H9 (cell line): Measurements from ENCODE around the gene SYAP1. TPM values are rescaled to one million over a fixed set of nuclear protein-coding genes. Genes with fewer than 3 reads are reported as not detected.

ENCODE experiments used
- DNase-seq: peaks from one replicate; pipeline ENCODE4 v3.0.0-alpha.2; 2017
- H2AFZ ChIP-seq: one replicate; pipeline ENCODE4 v1.6.1; 2013; ENCODE audit warnings: mild to moderate bottlenecking, low read length, control low read depth, moderate library complexity
- H2AK5ac ChIP-seq: 2 replicates; pipeline ENCODE4 v1.6.1; 2013; ENCODE audit warnings: low read length, control low read depth, mixed read lengths; ENCODE audit not compliant: insufficient read length
- H2BK120ac ChIP-seq: one replicate; pipeline ENCODE4 v1.6.1; 2013; ENCODE audit warnings: low read depth, mild to moderate bottlenecking, low read length, control low read depth, inconsistent platforms; ENCODE audit not compliant: poor library complexity, severe bottlenecking
- H2BK12ac ChIP-seq: 2 replicates; pipeline ENCODE4 v1.6.1; 2013; ENCODE audit warnings: low read length, control low read depth, mixed read lengths, low read depth; ENCODE audit not compliant: insufficient read length
- H2BK15ac ChIP-seq: 2 replicates; pipeline ENCODE4 v1.6.1; 2013; ENCODE audit warnings: low read depth, low read length, control low read depth
- H2BK20ac ChIP-seq: one replicate; pipeline ENCODE4 v1.6.1; 2013; ENCODE audit warnings: low read depth, mild to moderate bottlenecking, low read length, control low read depth, inconsistent platforms; ENCODE audit not compliant: poor library complexity, severe bottlenecking
- H2BK5ac ChIP-seq: 2 replicates; pipeline ENCODE4 v1.6.1; 2013; ENCODE audit warnings: low read length, control low read depth, mixed read lengths; ENCODE audit not compliant: insufficient read length
- H3K14ac ChIP-seq: 2 replicates; pipeline ENCODE4 v1.6.1; 2013; ENCODE audit warnings: low read length, control low read depth; ENCODE audit not compliant: insufficient read depth
- H3K18ac ChIP-seq: 2 replicates; pipeline ENCODE4 v1.6.1; 2013; ENCODE audit warnings: low read depth, mild to moderate bottlenecking, mixed read lengths, low read length, control low read depth; ENCODE audit not compliant: insufficient read length
- H3K23ac ChIP-seq: 2 replicates; pipeline ENCODE4 v1.6.1; 2013; ENCODE audit warnings: low read length, control low read depth, mixed read lengths, low read depth; ENCODE audit not compliant: insufficient read length
- H3K23me2 ChIP-seq: 2 replicates; pipeline ENCODE4 v1.6.1; 2013; ENCODE audit warnings: low read depth, mild to moderate bottlenecking, mixed read lengths, low read length, control low read depth; ENCODE audit not compliant: insufficient read length, poor library complexity, severe bottlenecking
- H3K27ac ChIP-seq: 2 replicates; pipeline ENCODE4 v1.5.1; 2013; ENCODE audit warnings: low read length, control low read depth, mixed read lengths, low read depth; ENCODE audit not compliant: insufficient read length
- H3K27me3 ChIP-seq: 2 replicates; pipeline ENCODE4 v1.6.1; 2013; ENCODE audit warnings: low read length, control low read depth, inconsistent platforms; ENCODE audit not compliant: insufficient read depth
- H3K4ac ChIP-seq: 2 replicates; pipeline ENCODE4 v1.6.1; 2013; ENCODE audit warnings: low read depth, mild to moderate bottlenecking, control low read depth, inconsistent platforms, low read length, moderate library complexity
- H3K4me1 ChIP-seq: 2 replicates; pipeline ENCODE4 v1.6.1; 2013; ENCODE audit warnings: low read length, control low read depth, inconsistent platforms; ENCODE audit not compliant: insufficient read depth
- H3K4me2 ChIP-seq: 2 replicates; pipeline ENCODE4 v1.6.1; 2013; ENCODE audit warnings: low read length, control low read depth, mixed read lengths; ENCODE audit not compliant: insufficient read length, insufficient read depth
- H3K56ac ChIP-seq: 2 replicates; pipeline ENCODE4 v1.6.1; 2013; ENCODE audit warnings: low read depth, mild to moderate bottlenecking, mixed read lengths, low read length, control low read depth; ENCODE audit not compliant: insufficient read length
- H3K79me1 ChIP-seq: 2 replicates; pipeline ENCODE4 v1.6.1; 2013; ENCODE audit warnings: low read depth, mild to moderate bottlenecking, moderate library complexity, low read length, control low read depth, inconsistent platforms; ENCODE audit not compliant: insufficient read depth, poor library complexity, severe bottlenecking
- H3K79me2 ChIP-seq: 2 replicates; pipeline ENCODE4 v1.6.1; 2013; ENCODE audit warnings: low read length, control low read depth, inconsistent platforms; ENCODE audit not compliant: insufficient read depth
- H3K9ac ChIP-seq: 2 replicates; pipeline ENCODE4 v1.6.1; 2013; ENCODE audit warnings: low read length, control low read depth, mixed read lengths; ENCODE audit not compliant: insufficient read length; ENCODE audit errors: extremely low read depth
- H3K9me3 ChIP-seq: one replicate; pipeline ENCODE4 v1.6.1; 2013; ENCODE audit warnings: low read depth, low read length, inconsistent platforms; ENCODE audit not compliant: control insufficient read depth
- H3T11ph ChIP-seq: one replicate; pipeline ENCODE4 v1.6.1; 2013; ENCODE audit warnings: mild to moderate bottlenecking, low read length, control low read depth, inconsistent platforms
- H4K20me1 ChIP-seq: one replicate; pipeline ENCODE4 v1.6.1; 2013; ENCODE audit not compliant: control insufficient read depth, insufficient read length, insufficient read depth
- H4K5ac ChIP-seq: 2 replicates; pipeline ENCODE4 v1.6.1; 2013; ENCODE audit warnings: low read depth, mild to moderate bottlenecking, mixed read lengths, low read length, control low read depth; ENCODE audit not compliant: insufficient read length
- H4K8ac ChIP-seq: replicated peaks from 2 replicates; pipeline ENCODE4 v1.6.1; 2013; ENCODE audit warnings: low read length, control low read depth, mixed read lengths, low read depth; ENCODE audit not compliant: insufficient read length
- H4K91ac ChIP-seq: 2 replicates; pipeline ENCODE4 v1.6.1; 2013; ENCODE audit warnings: low read depth, mild to moderate bottlenecking, moderate library complexity, mixed read lengths, low read length, control low read depth; ENCODE audit not compliant: insufficient read length
- H3K27ac Mint-ChIP-seq, 3 experiments: 2 replicates in 2 of 3; 3 replicates in 1 of 3; pipeline ENCODE4 v1.8.0; 2020 to 2021; ENCODE audit warnings: mixed read lengths in 3 of 3, mild to moderate bottlenecking in 1 of 3, moderate library complexity in 1 of 3
- H3K27me3 Mint-ChIP-seq: 2 replicates; pipeline ENCODE4 v1.8.0; 2021; ENCODE audit warnings: low read depth, mild to moderate bottlenecking, moderate library complexity, mixed read lengths
- H3K36me3 Mint-ChIP-seq, 3 experiments: 2 replicates in 2 of 3; 3 replicates in 1 of 3; pipeline ENCODE4 v1.8.0; 2020 to 2021; ENCODE audit warnings: low read depth in 3 of 3, mixed read lengths in 3 of 3; ENCODE audit not compliant: insufficient read depth in 1 of 3
- H3K4me1 Mint-ChIP-seq, 2 experiments: 2 replicates each; pipeline ENCODE4 v1.8.0; 2020; ENCODE audit warnings: mixed read lengths in 2 of 2
- H3K4me3 Mint-ChIP-seq, 2 experiments: 2 replicates in 1 of 2; 3 replicates in 1 of 2; pipeline ENCODE4 v1.8.0; 2020 to 2021; ENCODE audit warnings: mild to moderate bottlenecking in 2 of 2, mixed read lengths in 2 of 2, moderate library complexity in 1 of 2
- H3K9me3 Mint-ChIP-seq, 2 experiments: 2 replicates in 1 of 2; 3 replicates in 1 of 2; pipeline ENCODE4 v1.8.0; 2020; ENCODE audit warnings: mild to moderate bottlenecking in 2 of 2, mixed read lengths in 2 of 2, moderate library complexity in 1 of 2
- CTCF ChIP-seq: fragments of 200-600 bp; sonication (generic); conservative IDR thresholded peaks from 3 replicates; pipeline ENCODE4 v1.8.0; 2021; ENCODE audit warnings: antibody characterized with exemption, mild to moderate bottlenecking
- WGBS: extraction: QIAGEN DNeasy Blood & Tissue Kit; methylation state at CpG from one replicate; pipeline ENCODE4 v1.1.7; 2013; ENCODE audit warnings: missing lambda C conversion rate, low lambda C conversion rate, mixed read lengths; ENCODE audit not compliant: insufficient read length; ENCODE audit errors: extremely low coverage; 5-methylcytosine and 5-hydroxymethylcytosine counted together
- total RNA-seq: library from RNA; stranded (reverse); gene quantifications from 2 replicates; pipeline ENCODE4 v1.2.1, GENCODE V29; 2021

SYAP1 gene
- total RNA-seq, 1 experiment from 2014 or later = 42.7 TPM

- no peak overlapping the region for H3K4ac ChIP-seq
- peak overlapping the region; percentile 88 for H3K4me2 ChIP-seq
- H4K8ac ChIP-seq = no peak overlapping the region
- no peak overlapping the region for H2BK12ac ChIP-seq
- H2AK5ac ChIP-seq = no peak overlapping the region
- H3K79me2 ChIP-seq = peaks cover 6% of the 10 kb centered on the region; the same call in 1 of the 2 replicates
- TF ChIP-seq CTCF = no peak
- H2BK15ac ChIP-seq = no peak overlapping the region
- no peak overlapping the region for H3T11ph ChIP-seq
- no peaks in the 10 kb centered on the region for H4K20me1 ChIP-seq
- peak overlapping the region; percentile 81 to 85 for H3K4me3 Mint-ChIP-seq
- no peak overlapping the region for H3K27ac ChIP-seq
- no peak overlapping the region for H3K56ac ChIP-seq
- no peak overlapping the region for H2AFZ ChIP-seq
- peaks cover 14% of the 10 kb centered on the region for H3K23me2 ChIP-seq
- H3K27me3 Mint-ChIP-seq = no peaks in the 10 kb centered on the region
- no peak overlapping the region for H3K18ac ChIP-seq
- no peaks in the 10 kb centered on the region; the same call in 1 of the 2 replicates for H3K4me1 ChIP-seq
- no peak for DNase-seq
- H4K91ac ChIP-seq = no peak overlapping the region
- H3K79me1 ChIP-seq = peaks cover 5% of the 10 kb centered on the region
- no peaks in the 10 kb centered on the region for H3K9me3 ChIP-seq
- H2BK120ac ChIP-seq = no peak overlapping the region
- H3K27me3 ChIP-seq = no peaks in the 10 kb centered on the region
- H4K5ac ChIP-seq = no peak overlapping the region
- peaks cover 19 to 21% of the 10 kb centered on the region in 2 experiments for H3K4me1 Mint-ChIP-seq
- WGBS = no CpG with 5 or more reads among the region's 9 CpGs
- H3K36me3 Mint-ChIP-seq = peaks cover 15 to 40% (median 35%) of the 10 kb centered on the region in 3 experiments; a peak in 6 of 7 replicates
- H2BK5ac ChIP-seq = no peak overlapping the region
- no peak overlapping the region for H3K23ac ChIP-seq
- H3K9ac ChIP-seq = peak overlapping the region; percentile 87
- no peak overlapping the region for H2BK20ac ChIP-seq
- peak overlapping the region; percentile 89; the same call in 1 of the 2 replicates for H3K14ac ChIP-seq
- H3K27ac Mint-ChIP-seq = peak overlapping the region; percentile 81 to 89 (median 81)
- H3K9me3 Mint-ChIP-seq = no peaks in the 10 kb centered on the region; a peak in 1 of 5 replicates
Measured at GRCh38 chrX:16711219-16711811, 8.1 kb upstream of the SYAP1 start.
